Body of pancreas (tissue), 4 donors: ENCODE results near the gene LAT.

Experiments
- CTCF ChIP-seq, 7 experiments: fragments of 450-650 bp in 4 of 7; fragments of 200-600 bp in 3 of 7; sonication (generic) in 3 of 7; IDR thresholded peaks; one replicate each; pipeline ENCODE4 v1.5.1; 2016 to 2019; ENCODE audit warnings: antibody characterized with exemption in 7 of 7
- POLR2A ChIP-seq, 3 donors: fragments of 450-650 bp; IDR thresholded peaks; one replicate each; pipeline ENCODE4 v1.6.1; 2016; ENCODE audit warnings: antibody characterized with exemption in 3 of 3, mild to moderate bottlenecking in 2 of 3

DNA sequence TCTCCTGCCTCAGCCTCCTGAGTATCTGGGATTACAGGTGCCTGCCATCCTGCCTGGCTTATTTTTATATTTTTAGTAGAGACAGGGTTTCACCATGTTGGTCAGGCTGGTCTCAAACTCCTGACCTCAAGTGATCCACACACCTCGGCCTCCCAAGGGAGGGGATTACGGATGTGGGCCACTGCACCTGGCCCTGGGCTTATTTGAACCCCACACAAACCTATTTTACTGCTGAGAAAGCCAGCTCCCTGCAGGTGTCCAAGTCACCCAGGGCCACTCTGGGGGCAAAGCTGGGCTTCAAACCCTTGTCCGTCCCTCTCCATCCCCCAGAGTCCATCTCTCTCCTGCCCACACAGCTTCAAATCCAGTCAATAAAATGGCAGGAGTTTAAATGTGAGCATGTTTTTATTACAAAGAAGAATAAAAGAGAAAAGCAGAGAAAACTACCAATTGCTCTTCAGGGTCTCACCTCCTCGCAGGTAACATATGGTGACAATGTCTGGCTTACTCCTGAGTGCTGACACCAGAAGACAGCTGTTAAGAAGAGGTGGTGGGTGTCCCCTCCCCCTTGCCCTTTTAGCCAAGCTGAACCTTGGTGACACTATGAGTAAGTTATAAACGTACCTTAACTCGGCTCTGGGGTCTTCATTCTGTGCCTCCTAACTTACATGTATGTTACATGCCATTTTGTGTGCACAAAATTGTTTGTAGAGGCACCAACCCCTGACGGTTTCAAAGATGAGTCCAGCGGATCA lies 45.4 kb downstream of the LAT start:
- TF ChIP-seq CTCF (IDR thresholded peaks at IDR 0.05) (no peak), POLR2A (IDR thresholded peaks at IDR 0.05) (no peak)
